GM19372 (cell line): Measurements from ENCODE around the gene AAR2.

Source experiments
- ATAC-seq: cut with Tn5 transposase; IDR thresholded peaks from one replicate; pipeline ENCODE4 v1.9.1; 2021; ENCODE audit warnings: mild to moderate bottlenecking, low read depth, moderate library complexity; ENCODE audit not compliant: unreplicated experiment

Gene AAR2

GRCh38 chr20:36217226-36217625 lies 19.1 kb upstream of the AAR2 start:
- ATAC-seq, result no peak

- ATAC-seq, result no peak
Observed at GRCh38 chr20:36218380-36219064, 17.8 kb upstream of the AAR2 start.

- ATAC-seq, result no peak
Observed at GRCh38 chr20:36219671-36220220, 16.5 kb upstream of the AAR2 start.

- no peak for ATAC-seq
Observed at GRCh38 chr20:36225666-36226065, 10.6 kb upstream of the AAR2 start.

GRCh38 chr20:36228770-36229169 lies 7.5 kb upstream of the AAR2 start:
- no peak for ATAC-seq

GRCh38 chr20:36230019-36230418 lies 6.3 kb upstream of the AAR2 start:
- ATAC-seq, result no peak

- no peak for ATAC-seq
Observed at GRCh38 chr20:36231331-36231730, 4.9 kb upstream of the AAR2 start.

GRCh38 chr20:36234771-36235320 lies 1.4 kb upstream of the AAR2 start:
- ATAC-seq, result no peak

- ATAC-seq, result no peak
Observed at GRCh38 chr20:36236786-36237121, 476 bp downstream of the AAR2 start.

GRCh38 chr20:36237477-36237876 lies 1.2 kb downstream of the AAR2 start:
- ATAC-seq, result no peak

GRCh38 chr20:36238153-36238552 lies 1.9 kb downstream of the AAR2 start:
- no peak for ATAC-seq

- no peak for ATAC-seq
Observed at GRCh38 chr20:36238760-36239159, 2.5 kb downstream of the AAR2 start.

- ATAC-seq, result no peak
Observed at GRCh38 chr20:36240076-36240475, 3.8 kb downstream of the AAR2 start.

- ATAC-seq, result no peak
Observed at GRCh38 chr20:36241678-36242077, 5.4 kb downstream of the AAR2 start.

GRCh38 chr20:36243726-36244125 lies 7.4 kb downstream of the AAR2 start:
- no peak for ATAC-seq

GRCh38 chr20:36246401-36246800 lies 10.1 kb downstream of the AAR2 start:
- ATAC-seq, result no peak

- ATAC-seq, result no peak
Observed at GRCh38 chr20:36248836-36249235, 12.6 kb downstream of the AAR2 start.

GRCh38 chr20:36249450-36249849 lies 13.2 kb downstream of the AAR2 start:
- no peak for ATAC-seq

GRCh38 chr20:36251426-36251825 lies 15.1 kb downstream of the AAR2 start:
- ATAC-seq, result no peak

GRCh38 chr20:36252511-36252910 lies 16.2 kb downstream of the AAR2 start:
- no peak for ATAC-seq

GRCh38 chr20:36253036-36253435 lies 16.8 kb downstream of the AAR2 start:
- no peak for ATAC-seq

GRCh38 chr20:36254076-36254475 lies 17.8 kb downstream of the AAR2 start:
- ATAC-seq, result no peak
